NCI-H345 treated with DMSO at 0.1 percent for 48 hours (cell line): ENCODE measurements around the gene DAPK1.

Experiments
- DNase-seq: peaks from one replicate; lab custom pipeline; 2025; ENCODE audit not compliant: unreplicated experiment; lab: John Stamatoyannopoulos, UW

Gene DAPK1

GRCh38 chr9:87516926-87517290, 19.2 kb downstream of the DAPK1 start:
- no peak for DNase-seq

- no peak for DNase-seq
These were observed 20.1 kb downstream of the DAPK1 start for GRCh38 chr9:87517732-87518131.

- DNase-seq, result no peak
These were observed 21.2 kb downstream of the DAPK1 start for GRCh38 chr9:87518702-87519335.

GRCh38 chr9:87519461-87519860, 21.8 kb downstream of the DAPK1 start:
- no peak for DNase-seq

- DNase-seq, result no peak
These were observed 22.6 kb downstream of the DAPK1 start for GRCh38 chr9:87520172-87520683.

- no peak for DNase-seq
These were observed 24.2 kb downstream of the DAPK1 start for GRCh38 chr9:87521834-87522233.

GRCh38 chr9:87524061-87524460, 26.4 kb downstream of the DAPK1 start:
- DNase-seq, result no peak

- no peak for DNase-seq
These were observed 28.1 kb downstream of the DAPK1 start for GRCh38 chr9:87525546-87526303.

GRCh38 chr9:87527211-87527916, 29.7 kb downstream of the DAPK1 start:
- DNase-seq, result no peak

- no peak for DNase-seq
These were observed 31.3 kb downstream of the DAPK1 start for GRCh38 chr9:87528969-87529368.

- DNase-seq, result no peak
These were observed 32.0 kb downstream of the DAPK1 start for GRCh38 chr9:87529671-87530070.

- no peak for DNase-seq
These were observed 33.0 kb downstream of the DAPK1 start for GRCh38 chr9:87530716-87531115.

GRCh38 chr9:87531370-87532295, 34.0 kb downstream of the DAPK1 start:
- DNase-seq, result no peak

GRCh38 chr9:87533271-87533670, 35.6 kb downstream of the DAPK1 start:
- no peak for DNase-seq

- no peak for DNase-seq
These were observed 36.4 kb downstream of the DAPK1 start for GRCh38 chr9:87534036-87534435.

GRCh38 chr9:87534957-87535356, 37.3 kb downstream of the DAPK1 start:
- DNase-seq, result no peak

- DNase-seq, result no peak
These were observed 38.3 kb downstream of the DAPK1 start for GRCh38 chr9:87535817-87536539.

- DNase-seq, result no peak
These were observed 40.0 kb downstream of the DAPK1 start for GRCh38 chr9:87537625-87538024.

- no peak for DNase-seq
These were observed 42.9 kb downstream of the DAPK1 start for GRCh38 chr9:87540444-87541105.

- DNase-seq, result no peak
These were observed 44.0 kb downstream of the DAPK1 start for GRCh38 chr9:87541663-87542062.
